Stimulated activated CD4-positive, alpha-beta T cell treated with anti-CD3 and anti-CD28 coated beads, Interleukin-12 subunit alpha, Interleukin-12 subunit beta, amount 100 ng/mL, for 48 hours (primary cell): ENCODE results near the gene PRKCZ.

ENCODE experiments used
- DNase-seq, 3 donors: peaks; one replicate each; pipeline ENCODE4 v3.0.0-alpha.2; 2020; ENCODE audit warnings: low read depth in 2 of 3, low spot score in 1 of 3

The PRKCZ gene

DNA sequence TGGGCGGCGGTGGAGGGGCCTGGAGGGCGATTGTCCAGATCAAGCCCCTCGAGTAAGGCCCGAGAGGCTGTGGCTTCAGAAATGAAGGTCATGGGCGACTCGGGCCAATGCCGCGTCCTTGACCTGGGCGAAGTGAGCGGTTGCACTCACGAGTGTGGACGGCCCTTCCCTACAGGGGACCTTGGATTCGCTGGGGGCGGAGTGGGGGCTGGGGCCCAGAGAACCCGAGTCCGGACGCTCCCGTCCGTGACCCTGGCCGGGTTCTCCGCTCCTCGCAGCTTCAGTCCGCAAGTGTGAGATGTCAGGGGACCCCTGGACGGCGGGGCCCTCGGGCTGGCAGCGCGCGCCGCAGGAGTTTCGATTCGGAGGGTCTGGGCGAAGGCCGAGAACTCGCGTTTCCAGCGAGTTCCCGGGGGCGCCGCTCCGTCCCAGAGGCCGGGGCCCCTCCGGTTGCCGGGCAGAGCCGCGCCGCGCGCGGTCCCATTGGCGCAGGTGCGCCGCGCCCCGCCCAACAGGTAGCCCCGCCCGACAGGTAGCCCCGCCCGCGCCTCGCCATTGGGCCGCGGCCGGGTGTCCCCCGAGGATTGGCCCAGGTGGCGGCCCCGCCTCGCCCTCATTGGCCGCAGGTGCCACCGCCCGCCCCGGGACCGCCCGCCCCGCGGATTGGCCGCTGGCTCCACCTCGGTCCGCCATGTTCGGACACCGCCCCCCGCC lies at the start of gene PRKCZ:
Gene PRKCZ, plus strand, starts transcription at position 694 of the 714 bp plus-strand sequence. CDS start 220 bp downstream, outside the sequence.
- DNase-seq: peak; percentile 85 to 87 (median 85)

DNA sequence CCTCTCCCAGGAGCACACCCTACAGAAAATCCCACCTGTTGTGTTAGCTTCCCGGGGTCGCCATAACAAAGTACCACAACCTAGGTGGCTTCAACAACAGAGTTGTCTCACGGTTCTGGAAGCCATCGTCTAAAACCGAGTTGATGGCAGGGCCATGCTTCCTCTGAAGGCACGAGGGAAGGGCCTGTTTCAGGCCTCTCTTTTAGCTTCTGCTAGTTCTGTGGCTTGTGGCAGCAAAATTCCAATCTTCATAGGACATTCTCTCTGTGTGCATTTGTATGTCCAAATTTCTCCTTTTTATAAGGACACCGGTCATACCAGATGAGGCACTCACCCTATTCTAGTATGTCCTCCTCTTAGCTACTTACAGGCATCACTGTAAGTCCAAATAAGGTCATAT lies 49.8 kb upstream of the PRKCZ start:
- no peak for DNase-seq

DNA sequence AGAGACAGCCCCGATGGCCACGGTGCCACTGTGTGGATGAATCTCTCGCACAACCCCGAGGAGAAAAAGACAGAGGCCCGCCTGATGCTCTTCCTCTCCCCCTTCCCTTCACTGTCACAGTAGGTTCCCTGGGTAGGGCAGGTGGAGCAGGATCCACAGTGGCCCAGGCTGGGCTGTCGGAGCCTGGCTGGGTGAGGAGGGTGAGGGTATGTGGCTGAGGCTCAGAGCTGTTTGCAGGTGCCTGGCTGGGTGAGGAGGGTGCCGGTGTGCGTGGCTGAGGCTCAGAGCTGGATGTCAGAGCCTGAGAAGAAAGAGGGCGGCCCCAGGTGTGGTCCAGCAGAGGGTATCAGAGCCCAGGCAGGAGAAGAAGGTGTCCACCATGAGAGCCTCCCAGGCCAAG lies 49.4 kb upstream of the PRKCZ start:
- DNase-seq: no peak

DNA sequence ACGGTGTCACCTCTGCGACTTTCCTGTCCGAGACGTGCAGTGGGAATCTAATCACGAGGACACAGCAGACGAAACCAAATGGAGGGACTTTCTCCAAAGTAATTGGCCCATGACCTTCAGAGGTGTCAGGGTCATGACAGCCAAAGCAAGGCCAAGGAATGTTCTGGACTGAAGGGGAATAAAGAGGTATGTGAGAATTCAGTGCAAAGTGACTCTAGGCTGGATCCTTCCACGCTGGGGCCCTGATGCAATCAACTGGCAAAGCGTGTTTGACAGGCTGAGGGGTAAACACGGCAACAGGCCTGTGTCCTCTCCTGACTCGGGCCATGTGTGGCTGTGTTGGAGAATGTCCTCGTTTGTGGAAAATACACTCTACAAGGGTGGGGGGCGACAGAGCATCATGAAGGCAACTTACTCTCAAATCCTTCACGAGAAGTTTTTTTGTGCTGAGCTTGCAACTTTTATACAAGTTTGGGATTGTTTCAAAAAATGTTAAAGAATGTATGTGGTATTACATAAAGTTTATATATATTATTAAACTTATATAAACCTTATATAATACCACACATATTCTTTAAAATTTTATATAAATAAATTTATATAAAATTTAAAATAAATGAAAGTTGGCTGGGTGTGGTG lies 48.3 kb upstream of the PRKCZ start:
- DNase-seq: no peak

DNA sequence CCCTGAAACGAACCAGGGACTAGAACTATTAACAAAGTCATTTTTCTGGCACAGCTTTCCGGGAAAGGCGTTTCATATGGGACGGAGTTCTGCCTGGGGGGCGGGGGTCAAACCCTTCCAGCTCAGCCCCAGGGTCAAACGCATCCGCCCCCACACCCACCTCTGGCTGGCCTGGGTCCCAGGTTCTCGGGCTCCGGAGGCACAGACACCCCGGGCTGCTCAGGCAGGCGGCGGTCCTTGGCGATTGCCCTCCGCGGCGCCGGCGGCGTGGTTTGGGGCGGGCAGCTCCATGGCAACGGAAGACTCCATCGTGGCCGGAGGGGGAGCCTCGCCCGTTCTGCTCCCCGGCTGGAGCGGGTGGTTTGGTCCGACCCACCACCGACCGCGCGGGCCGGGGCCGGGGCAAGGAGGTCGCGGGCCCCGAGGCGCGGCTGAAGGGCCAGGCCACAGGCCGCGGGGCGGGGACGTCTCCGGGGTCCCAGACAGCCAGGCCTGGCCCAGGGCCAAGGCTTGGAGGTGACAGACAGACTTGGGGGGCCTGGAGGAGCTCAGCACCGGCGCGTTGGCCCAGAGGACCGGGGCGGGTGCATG lies 46.6 kb upstream of the PRKCZ start, which contains the start of gene CFAP74:
Gene CFAP74, minus strand, starts transcription at position 246 of the 591 bp plus-strand sequence. CDS start 12,830 bp downstream, outside the sequence.
- DNase-seq: peak in 1 of 3 donors; percentile 4

DNA sequence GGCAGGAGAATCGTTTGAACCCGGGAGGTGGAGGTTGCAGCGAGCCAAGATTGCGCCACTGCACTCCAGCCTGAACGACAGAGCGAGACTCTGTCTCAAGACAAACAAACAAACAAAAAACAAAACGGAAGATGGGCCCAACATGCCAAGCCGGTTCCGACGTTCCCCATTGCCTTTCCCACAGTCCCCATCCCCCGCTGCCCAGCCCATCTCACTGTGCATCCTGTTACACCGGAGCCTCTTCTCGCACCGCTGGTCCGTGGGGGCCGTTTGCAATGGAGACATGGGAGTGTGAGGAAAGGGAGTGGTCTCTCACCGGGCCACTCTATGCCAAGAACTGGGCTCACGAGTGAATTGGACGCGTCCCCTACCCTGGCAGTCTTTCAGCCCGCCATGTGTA lies 45.4 kb upstream of the PRKCZ start:
- DNase-seq: no peak

DNA sequence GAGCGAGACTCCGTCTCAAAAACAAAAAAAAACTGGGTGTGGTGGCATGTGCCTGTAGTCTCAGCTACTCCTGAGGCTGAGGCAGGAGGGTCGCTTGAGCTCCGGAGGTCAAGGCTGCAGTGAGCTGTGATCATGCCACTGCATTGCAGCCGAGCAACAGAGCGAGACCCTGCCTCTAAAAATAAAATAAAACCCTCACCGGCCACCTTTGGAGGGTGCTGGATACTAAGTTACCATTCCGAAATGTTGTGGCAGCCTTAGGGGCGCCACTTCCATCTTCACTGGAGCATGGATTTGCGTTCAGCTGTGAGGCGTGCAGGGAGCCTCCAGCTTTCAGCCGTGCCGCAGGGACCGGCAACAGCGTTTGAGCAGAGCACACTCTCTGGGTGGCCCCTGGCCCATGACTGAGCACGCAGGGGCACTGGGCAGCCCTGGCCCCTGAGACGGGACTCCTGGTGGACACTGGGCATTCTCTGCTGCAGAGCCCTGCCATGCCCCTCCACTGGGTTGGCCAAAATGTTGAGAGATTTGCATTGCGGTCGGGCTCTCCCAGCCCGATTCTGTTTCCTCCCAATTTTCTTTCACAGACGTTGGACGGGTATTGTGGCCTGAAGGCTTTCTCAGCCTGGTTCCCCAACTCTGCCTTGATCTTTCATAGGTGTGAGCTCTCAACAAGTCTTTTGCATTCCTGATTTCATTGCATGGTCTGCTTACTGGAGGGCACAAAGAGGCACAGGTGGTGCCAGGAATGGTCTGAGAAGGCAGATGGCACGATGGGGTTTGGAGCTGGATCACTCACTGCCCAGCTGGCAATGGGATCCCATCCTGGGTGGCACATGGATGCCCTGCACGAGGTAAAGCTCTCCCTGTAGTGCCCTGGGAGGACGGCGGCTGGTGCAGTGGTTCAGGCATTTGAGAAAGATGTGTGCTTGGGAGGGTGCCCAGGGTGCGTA lies 40.8 kb upstream of the PRKCZ start:
- no peak for DNase-seq

DNA sequence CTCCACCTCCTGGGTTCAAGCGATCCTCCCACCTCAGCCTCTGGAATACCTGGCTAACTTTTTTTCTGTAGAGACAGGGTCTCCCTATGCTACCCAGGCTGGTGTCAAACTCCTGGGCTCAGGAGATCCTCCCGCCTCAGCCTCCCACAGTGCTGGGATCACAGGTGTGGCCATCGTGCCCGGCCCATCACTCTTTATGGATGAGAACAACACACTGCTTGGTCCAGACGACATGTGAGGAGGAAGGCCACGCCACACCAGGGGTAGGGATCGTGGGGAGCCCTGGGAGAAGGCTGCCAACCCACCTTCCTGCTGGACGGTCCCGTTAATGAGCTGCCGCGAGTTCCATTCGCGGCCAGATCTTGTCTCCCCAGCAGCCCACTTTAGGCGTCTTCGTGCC lies 36.0 kb upstream of the PRKCZ start:
- DNase-seq: no peak

DNA sequence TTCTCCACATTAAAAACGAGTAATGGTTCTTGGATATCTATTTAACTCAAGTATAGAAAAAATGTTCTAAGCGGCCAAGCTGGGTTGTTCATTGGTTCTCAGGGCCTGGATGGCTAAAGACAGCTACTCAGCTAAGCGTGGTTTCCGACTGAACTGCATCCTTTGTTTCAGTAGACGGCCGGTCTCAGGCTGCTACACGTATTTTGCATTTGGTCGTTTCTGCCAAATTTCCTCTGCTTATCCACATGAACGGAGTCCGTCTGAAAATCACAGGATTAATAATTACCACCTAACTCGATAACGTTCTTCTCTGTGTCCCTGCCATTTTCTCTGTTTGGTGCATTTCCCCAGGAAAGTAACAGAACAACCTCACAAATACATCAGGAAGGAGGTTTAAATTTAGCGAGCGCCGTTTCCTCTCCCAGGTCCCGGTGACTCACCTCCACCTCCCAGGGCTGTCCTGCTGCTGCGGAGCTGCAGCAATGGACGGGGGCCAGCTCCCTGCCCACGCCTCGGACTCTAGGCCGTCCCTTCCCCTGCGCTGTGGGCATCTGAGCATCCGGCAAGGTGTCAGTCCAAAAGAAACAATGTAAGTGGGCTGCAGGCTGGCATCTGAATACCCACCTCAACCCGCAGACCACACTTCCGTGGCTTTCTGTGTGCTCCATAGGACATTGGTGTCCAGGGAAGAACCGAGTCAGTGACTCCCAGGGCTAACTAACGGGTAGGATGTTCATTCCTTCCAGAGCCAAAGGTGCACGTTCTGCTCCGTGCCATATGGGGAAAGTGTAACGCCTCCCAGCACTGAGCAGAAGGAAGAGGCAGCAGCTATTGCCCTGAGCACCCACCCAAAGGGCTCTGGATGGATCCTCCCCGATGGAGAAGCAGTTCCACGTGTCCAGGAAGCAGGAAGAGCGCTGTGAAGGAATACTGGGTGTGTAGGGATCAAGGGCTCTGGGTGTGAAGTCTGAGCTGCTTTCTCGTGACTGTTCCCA lies 35.2 kb upstream of the PRKCZ start:
- DNase-seq: no peak

DNA sequence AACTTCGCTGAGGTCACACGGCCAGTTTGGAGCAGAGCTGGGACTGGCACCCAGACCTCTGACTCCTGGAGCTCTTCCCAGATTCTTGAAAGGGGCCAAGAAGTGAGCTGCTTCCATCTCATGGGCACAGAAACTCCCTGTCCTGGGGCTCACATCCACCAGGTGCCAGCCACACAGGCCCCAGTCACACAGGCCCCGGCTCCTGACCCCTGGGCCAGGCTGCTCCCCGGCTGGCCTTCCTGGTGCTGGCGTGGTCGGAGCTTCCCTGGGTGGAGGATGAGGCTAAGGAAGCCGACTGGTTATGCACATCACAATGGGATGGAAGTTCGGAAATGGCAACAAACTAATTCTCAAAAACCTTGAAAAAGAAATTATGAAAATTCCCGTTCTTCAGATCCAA lies 34.1 kb upstream of the PRKCZ start:
- DNase-seq: no peak

DNA sequence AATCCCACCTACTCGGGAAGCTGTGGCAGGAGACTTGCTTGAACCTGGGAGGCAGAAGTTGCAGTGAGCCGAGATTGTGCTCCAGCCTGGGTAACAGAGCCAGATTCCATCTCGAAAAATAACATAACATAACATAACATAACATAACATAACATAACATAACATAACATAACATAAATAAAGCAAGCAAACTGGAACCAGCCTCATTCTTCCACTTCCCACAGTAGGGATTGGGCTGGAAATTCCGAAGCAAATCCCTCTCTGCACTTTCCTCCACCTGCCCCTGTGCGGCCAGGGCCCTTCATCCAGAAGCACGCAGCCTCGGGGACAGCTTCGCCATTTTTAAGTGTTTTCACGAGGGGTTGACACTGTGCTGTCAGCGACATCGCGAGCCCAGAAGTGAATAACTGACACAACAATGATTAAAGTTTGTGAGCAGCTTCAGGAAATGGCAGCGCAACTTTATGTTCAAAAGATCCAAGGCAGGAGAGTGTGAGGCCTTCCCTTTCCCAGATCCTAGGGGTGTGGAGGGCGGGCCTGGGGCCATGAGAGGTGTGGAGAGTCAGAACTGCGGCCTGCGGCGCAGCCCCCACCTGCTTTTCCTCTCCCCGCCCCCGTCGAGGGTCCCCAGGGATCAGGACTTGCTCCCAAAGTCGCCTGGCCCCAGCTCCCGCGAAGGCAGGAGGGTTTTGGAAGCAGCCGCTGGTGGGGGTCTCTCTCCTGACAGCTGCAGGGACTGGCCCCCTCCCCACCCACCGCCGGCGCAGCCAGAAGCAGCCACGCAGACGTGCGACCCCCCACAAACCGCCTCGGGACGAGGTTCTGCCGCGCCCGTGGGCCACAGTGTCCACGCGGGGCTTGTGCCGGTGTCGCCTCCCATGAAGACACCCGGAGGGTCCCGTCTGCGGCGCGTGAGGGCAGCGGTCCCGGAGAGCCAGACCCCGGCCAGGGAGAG lies 31.7 kb upstream of the PRKCZ start:
- DNase-seq: no peak

DNA sequence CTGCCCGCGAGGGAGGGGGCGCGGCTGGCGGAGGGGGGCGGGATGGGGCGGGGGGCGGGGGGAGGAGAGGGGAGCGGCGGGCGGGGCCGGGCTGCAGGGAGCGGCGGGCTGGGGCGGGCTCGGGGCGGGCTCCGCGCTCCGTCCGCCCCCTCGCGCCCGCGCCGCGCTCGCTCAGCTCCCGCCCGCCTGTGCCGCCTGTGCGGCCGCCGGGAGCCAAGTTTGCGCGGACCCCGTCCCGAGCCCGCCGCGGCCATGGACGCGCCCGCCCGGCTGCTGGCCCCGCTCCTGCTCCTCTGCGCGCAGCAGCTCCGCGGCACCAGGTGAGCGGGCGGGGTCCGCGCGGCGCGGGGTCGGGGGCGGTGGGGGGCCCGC lies 31.1 kb upstream of the PRKCZ start, which contains the start of gene GABRD:
Gene GABRD, plus strand, starts transcription at position 174 of the 372 bp plus-strand sequence. Its CDS starts 79 bp downstream, at position 253.
- peak in 1 of 3 donors; percentile 18 for DNase-seq

DNA sequence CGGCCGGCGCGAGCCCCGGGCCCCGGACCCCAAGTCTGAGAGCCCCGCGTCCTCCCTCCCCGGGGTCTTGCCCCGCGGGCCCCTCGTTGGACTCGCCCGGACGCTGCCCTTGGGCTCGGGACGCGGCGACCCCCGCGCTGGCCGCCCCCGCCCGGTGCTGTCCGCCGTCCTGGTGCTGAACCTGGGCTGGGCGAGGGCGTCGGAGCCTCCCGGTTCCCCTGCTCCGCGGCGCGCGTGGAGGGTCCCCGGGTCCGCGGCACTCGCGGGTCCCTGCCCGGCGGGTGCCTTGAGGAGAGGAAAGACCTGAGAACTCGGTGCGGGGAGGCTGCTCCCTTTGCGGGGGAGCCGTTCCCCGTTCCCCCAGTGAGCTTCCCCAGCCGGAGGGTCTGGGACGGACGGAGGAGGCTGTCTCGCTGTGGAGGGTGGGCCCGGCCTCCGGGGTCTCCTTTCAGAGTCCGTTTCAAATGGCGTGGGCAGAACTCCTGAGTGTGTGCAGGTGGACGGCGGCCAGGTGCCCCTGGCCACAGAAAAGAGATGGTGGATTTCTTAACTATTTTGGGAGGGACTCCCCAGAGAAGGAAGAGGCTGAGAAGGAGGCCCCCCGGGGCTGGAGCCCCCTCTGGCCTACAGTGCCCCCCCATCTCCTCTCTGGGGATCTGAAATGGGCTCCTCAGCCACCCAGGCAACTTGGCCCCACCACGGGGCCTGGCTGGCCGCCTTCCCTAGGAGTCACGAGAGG lies 30.5 kb upstream of the PRKCZ start:
- no peak for DNase-seq

DNA sequence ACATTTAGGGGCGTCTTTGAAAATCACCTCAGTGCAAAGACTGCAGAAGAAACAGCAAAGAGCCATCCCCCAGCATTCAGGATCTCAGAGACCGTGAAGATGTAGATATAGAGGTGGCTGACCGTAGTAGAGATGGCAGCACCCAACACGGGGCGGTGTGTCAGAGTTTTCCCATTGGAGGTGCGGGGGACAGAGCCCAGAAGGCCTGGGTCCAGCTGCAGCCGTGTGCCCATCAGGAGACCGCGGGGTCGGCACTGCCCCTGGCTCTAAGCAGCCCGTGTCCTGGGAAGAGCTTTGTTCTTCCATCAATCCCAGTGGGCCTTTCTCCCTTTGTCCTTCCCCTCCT lies 29.9 kb upstream of the PRKCZ start:
- no peak for DNase-seq

DNA sequence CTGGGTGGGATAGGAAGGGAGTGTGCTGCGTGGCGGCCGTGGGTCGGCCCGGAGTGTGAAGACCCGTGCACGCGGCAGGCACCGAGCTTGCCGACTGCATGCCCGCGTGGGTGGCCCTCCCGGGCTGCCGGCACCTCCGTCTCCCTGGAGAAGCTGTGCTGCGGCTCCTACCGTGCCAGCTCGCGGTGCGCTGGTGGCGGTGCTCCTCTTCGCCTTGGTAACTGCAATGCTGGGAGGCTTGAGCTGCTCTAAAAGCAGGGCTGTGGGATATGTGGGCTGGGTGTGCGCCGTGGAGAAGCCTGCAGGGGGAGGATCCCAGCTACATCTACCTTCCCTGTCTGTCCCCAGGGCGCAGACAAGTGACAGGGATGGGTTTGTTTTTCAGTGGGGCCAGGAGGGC lies 28.7 kb upstream of the PRKCZ start:
- no peak for DNase-seq

DNA sequence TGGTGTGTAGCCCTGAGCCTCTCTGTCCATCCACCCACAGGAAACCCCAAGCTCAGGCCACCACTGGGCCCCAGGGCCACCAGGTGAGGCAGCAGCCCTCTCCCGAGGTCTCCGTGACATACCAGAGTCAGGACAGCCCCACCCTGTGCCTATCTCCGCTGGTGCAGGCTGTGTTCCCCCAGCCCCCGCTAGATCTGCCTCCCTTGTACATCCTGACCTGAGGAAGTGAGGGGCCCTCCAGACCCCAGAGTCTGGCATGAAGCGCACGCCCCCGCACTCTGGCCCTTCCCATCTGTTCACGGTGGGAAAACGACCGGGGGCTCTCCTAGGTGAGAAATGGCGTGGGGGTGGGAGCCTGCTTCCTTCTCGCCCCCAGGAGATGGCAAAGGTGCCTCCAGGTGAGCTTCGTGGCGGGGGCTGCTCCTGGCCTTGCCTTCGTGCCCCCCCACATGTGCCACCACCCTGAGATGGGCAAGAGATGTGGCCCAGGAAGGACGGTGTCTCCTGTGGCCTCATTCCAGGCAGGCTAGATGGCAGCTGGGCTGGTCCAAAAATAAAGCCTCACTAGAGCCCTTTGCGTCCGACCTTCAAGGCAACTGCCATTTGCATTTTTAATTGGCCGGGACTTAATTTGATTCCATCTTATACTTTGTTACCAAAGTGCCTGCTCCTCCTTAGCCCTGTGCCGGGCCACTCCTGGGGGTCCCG lies 28.0 kb upstream of the PRKCZ start:
- no peak for DNase-seq

DNA sequence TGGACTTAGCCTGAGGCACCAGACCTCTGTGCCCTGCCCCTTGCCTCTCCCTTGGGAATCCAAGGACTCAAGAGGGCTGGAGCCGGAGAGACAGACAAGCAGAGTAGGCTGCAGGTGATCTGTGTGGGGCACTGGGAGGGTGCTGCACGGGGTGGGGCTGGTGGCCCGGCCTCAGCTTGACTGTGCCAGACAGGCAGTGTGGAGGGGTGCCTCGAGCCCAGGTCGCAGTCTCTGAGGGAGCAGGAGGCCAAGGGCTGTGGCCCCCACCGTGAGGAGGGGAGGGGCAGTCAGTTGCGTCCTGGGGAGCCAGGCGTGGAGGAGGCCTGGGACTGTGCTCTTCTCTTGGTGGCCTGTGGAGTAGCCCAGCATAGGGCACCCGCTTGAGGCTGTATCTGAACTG lies 27.0 kb upstream of the PRKCZ start:
- no peak for DNase-seq

DNA sequence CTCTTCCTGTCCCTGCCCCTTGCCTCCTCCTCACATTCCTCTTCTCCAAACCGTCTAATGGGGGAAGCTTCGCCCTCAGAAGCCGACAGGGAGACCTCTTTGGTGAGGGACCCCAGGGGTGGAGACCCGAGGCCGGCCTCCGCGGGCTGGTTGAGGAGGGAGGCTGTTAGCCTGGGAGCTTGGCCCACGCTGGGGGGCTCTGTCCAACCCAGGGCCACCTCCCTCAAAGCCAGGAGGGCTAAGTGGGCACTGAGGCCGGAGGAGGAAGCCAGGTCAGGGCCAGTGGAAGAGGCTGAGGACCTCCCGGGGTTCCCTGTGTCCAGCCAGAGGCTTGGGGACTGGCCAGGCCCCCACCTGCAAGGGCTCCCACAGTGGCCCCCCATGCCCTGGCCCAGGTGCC lies 25.8 kb upstream of the PRKCZ start:
- no peak for DNase-seq
